GM19193 (cell line): ENCODE results near the gene CHODL.

Experiments used
- POLR2A ChIP-seq: IDR thresholded peaks from 4 replicates; pipeline ENCODE4 v1.6.1; 2011; ENCODE audit not compliant: insufficient read depth, insufficient read length; ENCODE audit errors: extremely low read depth

Gene CHODL

DNA sequence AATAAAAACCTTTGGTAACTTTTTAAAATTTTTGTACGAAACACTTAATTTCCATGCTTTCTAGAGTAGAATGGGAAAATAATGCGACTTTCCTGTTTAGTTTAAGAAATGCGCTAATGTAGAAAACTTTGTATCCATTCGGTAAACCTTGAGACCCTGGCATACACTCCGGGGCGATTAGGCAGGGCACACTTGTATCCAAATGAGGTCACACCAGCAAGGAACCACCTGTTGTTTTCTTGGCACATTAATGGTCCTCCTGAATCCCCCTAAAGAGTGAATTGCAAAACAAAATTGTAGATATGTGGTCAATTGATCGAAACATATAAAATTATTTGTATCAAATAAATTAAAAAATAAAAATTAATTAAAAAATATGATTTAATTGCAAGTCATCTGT lies 25.2 kb downstream of the CHODL start:
- TF ChIP-seq POLR2A, result no peak

DNA sequence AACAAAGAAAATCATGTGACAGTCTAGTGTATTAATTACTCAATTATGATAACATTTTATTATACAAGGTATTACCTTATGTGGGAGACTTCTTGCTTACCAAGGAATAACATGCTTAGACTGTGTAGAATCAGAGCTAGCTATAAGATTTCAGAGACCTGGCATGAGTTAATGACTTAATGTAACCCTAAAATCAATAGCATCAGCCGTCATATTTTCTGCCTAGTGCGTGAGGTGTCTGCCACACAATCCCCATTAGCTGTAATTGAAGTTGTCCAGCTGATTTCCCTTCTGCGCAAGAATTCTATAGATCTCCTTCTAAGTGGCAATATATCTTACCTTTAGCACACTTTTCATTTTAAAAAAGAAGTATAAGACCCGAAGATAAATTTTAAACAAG lies 28.8 kb downstream of the CHODL start:
- TF ChIP-seq POLR2A, result no peak

DNA sequence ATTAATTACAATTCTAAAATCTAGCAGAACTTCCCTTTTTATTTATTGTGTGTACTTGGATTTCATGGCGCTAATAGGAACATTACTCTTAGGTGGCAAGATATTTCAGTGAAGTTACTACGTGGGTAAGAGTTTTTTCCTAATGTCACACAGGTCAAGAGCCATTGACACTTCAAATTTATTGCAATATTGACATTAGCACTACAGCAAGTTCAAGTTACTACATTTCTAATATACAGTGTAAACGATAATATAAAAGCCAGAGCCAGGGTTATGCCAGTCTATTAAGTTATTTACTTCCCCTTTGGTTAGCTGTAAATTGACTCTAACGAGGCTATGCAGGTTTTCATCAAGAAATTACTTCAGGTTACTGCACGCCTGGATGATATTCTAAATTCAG lies 29.7 kb downstream of the CHODL start:
- TF ChIP-seq POLR2A, result no peak

DNA sequence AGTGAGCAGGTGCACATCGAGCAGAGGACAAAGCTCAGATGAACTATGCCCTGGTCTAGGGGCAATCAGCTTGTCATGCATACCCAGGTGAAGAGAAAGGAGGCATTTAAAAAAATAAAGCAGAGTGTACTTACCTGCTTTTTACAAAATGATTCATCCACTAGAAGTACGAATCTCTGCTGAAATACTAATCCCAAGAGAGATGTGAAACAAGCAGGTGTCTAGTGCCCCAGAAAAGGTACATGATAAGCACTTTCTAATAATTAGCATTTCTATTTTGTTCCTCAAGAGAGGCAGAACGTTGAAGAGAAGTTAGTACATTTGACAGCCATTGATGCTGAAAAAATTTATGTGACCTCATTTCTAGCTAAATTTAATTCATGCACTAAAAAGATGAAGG lies 31.1 kb downstream of the CHODL start:
- TF ChIP-seq POLR2A, result no peak

DNA sequence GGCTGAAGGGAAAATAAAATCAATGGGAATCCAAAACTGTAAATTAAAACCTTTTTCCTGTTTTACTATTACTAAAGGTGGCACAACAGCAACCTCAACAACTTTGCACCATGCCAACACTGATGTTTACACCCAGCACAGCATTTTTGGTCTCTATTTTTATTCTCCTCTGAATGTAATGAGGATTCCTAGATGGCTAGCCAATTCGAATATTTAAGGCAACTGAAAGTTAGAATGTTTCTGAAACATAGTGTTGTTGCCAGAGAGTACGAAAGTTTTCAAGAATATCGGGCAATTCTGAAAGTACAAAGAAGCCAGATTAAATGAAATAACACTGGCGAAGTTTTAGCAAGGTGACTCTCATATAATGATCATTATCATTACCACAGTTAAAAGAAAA lies 40.7 kb downstream of the CHODL start:
- no peak for TF ChIP-seq POLR2A

DNA sequence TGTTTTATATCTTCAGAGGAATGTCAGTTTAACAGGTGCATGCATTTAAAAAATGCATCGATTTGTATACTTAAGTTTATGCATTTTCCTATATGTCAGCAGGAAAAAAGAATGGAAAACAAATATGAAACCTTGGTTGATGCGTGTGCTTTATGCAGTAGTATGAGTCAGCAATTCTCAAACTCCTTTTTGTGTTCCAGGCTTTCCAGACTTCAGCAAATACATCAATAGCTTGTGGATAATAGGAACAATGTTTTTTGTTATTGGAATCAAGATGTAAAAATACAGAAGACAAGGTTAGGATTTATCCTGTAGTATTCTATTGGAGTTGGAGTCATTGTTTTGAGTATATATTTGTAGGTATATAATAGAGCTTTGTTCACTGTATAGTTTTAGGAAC lies 45.2 kb downstream of the CHODL start:
- no peak for TF ChIP-seq POLR2A

DNA sequence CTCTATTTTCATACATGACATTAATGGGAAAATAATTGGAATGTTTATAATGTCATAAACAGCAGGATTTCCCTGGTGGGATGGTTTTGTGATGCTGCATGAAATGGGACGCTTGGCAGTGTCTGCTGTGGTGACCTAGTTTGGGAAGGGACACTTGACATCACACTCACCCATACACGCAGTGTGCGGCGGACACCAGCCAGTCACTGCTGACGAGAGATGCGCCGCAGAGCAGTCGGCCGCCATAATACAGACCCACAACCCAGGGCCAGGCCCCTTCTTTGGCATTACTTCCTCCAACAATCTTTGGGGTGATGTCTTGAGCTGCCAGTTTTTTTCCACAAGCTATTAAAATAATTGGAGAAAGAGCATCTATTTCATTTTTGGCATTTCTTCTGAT lies 49.5 kb downstream of the CHODL start:
- no peak for TF ChIP-seq POLR2A

DNA sequence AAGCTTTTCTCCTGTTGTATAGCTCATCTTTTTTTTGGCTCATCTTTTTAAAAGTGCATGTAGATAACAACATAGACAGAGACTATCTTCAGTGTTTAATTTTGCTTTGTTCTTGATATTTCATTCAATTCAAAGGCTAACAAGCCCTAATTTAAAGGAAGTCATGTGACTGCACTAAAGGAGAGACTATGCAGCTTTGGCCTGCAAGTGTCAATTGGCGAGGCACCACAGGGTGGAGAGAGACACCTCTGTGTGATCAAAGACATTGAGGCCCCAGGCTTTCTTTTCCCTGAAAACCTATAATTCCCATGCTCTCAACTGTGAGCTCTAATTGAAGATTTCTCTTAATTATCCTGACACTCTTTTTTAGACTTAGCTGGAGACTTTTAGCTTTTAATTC lies 53.6 kb downstream of the CHODL start:
- no peak for TF ChIP-seq POLR2A
